Stimulated activated CD4-positive, alpha-beta T cell treated with anti-CD3 and anti-CD28 coated beads, Interleukin-15, amount 100 ng/mL, for 1 hour (primary cell): ENCODE data around the gene KLF16.

Source experiments
- DNase-seq, 2 donors: peaks; one replicate each; pipeline ENCODE4 v3.0.0-alpha.2; 2020; ENCODE audit warnings: low read depth in 1 of 2, low spot score in 1 of 2

The KLF16 gene

GRCh38 chr19:1856345-1856697 is 7.1 kb downstream of the KLF16 start:
- no peak for DNase-seq

- no peak for DNase-seq
These were observed 7.5 kb downstream of the KLF16 start for GRCh38 chr19:1855828-1856255.

GRCh38 chr19:1855040-1855827 is 8.1 kb downstream of the KLF16 start:
- peak; percentile 50 to 65 for DNase-seq

GRCh38 chr19:1854542-1855039 is 8.8 kb downstream of the KLF16 start:
- DNase-seq = no peak

GRCh38 chr19:1854039-1854541 is 9.3 kb downstream of the KLF16 start:
- DNase-seq = no peak

- DNase-seq = peak; percentile 65 to 77
These were observed 9.9 kb downstream of the KLF16 start for GRCh38 chr19:1853295-1854038.

- no peak for DNase-seq
These were observed 10.7 kb downstream of the KLF16 start for GRCh38 chr19:1852581-1853128.

- peak in 1 of 2 donors; percentile 56 for DNase-seq
These were observed 11.5 kb downstream of the KLF16 start for GRCh38 chr19:1851654-1852580.

GRCh38 chr19:1850809-1851653 is 12.3 kb downstream of the KLF16 start:
- no peak for DNase-seq

- no peak for DNase-seq
These were observed 13.4 kb downstream of the KLF16 start for GRCh38 chr19:1849886-1850398.

- no peak for DNase-seq
These were observed 14.3 kb downstream of the KLF16 start for GRCh38 chr19:1849132-1849474.

- peak; percentile 96 for DNase-seq
These were observed 14.8 kb downstream of the KLF16 start, which contains the start of gene REXO1 for GRCh38 chr19:1848399-1849131. TSS of gene REXO1 (minus strand) at chr19:1848483. CDS start at chr19:1848358, 125 bp downstream.

- no peak for DNase-seq
These were observed 15.5 kb downstream of the KLF16 start for GRCh38 chr19:1847684-1848398.

GRCh38 chr19:1847348-1847683 is 16.1 kb downstream of the KLF16 start:
- no peak for DNase-seq

GRCh38 chr19:1846517-1847204 is 16.7 kb downstream of the KLF16 start:
- no peak for DNase-seq

- no peak for DNase-seq
These were observed 17.7 kb downstream of the KLF16 start for GRCh38 chr19:1845642-1846041.

GRCh38 chr19:1845125-1845515 is 18.3 kb downstream of the KLF16 start:
- DNase-seq = no peak
